OCI-LY1 (cell line): ENCODE results near the gene CEP68.

ENCODE experiments used
- CTCF ChIP-seq: fragments of 200-600 bp; sonication (generic), shearing (Covaris generic); IDR thresholded peaks from 2 replicates; pipeline ENCODE4 v1.5.1; 2017; ENCODE audit warnings: mild to moderate bottlenecking, antibody characterized with exemption, low read length, moderate library complexity, mixed read lengths
- EZH2 ChIP-seq: fragments of 200-600 bp; sonication (generic), shearing (Covaris generic); IDR thresholded peaks from 2 replicates; pipeline ENCODE4 v1.8.0; 2017; ENCODE audit warnings: borderline replicate concordance, mixed run types, mild to moderate bottlenecking, antibody characterized with exemption, low read length, moderate library complexity, mixed read lengths

- TF ChIP-seq CTCF (no peak), EZH2 (no peak)
Observed at GRCh38 chr2:65022189-65022588, 34.0 kb upstream of the CEP68 start.
